HTR-8/SVneo (cell line): ENCODE data around the gene PHACTR3.

ENCODE experiments used
- DNase-seq: peaks from one replicate; pipeline ENCODE4 v3.0.0; 2011; ENCODE audit warnings: low spot score, mixed read lengths; ENCODE audit not compliant: insufficient read length
- FAIRE-seq: peaks from 2 replicates; lab custom pipeline; 2011; peaks lifted over from hg19 to GRCh38; lab: Jason Lieb, UNC

PHACTR3 gene

DNA sequence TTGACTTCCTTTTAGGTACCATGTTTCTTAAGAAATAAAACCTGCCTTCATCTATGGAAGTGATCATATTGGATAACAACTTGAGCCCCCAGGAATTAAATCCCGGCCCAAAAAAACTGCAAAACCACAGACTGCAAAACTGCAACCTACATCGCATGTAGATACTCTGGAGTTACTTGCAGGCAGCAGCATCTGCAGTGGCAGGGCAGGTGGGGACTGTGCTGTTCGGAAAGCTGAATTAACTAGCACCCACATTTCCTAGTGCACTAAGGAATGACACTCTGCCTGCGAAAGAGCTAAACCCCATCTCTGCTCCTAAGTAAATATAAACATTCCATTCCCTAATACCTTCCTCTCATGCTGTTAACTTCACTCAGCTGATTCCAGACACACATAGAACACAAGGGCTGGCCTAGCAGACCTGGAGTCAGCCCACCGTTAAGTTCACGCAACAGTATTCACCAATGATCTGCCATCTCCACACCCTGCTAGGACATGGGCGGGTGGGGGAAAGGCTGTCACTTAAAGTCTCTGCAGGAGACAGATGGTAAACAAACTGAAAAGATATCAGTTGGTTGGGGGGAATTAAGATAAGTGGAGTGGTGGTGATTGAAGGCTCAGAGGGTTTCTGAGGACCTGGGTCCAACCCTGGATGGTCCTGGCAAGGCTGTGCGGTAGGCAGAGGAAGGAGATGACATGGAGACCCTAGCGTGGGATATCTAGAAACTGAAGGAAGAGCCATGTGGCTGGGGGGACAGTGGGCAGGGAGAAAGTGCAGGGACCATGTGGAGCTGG is 200.7 kb downstream of the PHACTR3 start:
- DNase-seq: no peak
- peak; percentile 81 for FAIRE-seq

DNA sequence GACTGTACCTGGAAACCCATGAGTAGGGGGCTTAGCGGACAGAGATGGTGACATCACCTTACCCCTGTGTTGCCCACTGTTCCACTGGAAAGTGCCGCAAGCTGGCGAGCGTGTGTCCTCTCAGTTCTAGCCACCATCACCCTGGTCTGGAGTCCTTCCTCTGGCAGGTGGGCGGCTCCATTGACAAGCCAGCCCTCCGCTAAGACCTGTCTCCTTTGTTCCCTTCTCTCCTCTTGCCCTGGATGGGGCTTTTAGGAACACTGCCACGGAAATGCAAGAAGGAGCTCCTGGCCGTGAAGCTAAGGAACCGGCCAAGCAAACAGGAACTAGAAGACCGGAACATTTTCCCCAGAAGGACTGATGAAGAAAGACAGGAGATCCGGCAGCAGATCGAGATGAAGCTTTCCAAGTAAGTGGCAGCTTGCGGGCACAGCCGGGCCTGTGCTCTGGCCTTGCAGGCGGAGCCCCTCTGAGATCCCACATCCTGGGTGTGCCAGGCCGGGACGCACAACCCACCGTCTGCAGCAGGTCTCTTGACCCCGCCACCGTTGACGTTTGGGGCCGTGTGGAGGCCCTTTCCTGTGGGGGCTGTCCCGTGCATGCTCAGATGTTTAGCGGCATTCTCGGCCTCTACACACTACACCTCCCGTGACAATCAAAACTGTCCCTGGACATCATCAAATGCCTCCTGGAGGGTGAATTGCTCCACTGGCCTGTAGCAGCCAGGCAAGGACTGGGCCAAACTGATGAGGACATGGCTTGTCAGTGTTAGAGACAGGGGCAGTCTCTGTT is 201.6 kb downstream of the PHACTR3 start:
- FAIRE-seq: peak; percentile 70
- no peak for DNase-seq

- peak; percentile 76 for FAIRE-seq
- DNase-seq: no peak
Observed at GRCh38 chr20:59806578-59806975, 202.2 kb downstream of the PHACTR3 start.

DNA sequence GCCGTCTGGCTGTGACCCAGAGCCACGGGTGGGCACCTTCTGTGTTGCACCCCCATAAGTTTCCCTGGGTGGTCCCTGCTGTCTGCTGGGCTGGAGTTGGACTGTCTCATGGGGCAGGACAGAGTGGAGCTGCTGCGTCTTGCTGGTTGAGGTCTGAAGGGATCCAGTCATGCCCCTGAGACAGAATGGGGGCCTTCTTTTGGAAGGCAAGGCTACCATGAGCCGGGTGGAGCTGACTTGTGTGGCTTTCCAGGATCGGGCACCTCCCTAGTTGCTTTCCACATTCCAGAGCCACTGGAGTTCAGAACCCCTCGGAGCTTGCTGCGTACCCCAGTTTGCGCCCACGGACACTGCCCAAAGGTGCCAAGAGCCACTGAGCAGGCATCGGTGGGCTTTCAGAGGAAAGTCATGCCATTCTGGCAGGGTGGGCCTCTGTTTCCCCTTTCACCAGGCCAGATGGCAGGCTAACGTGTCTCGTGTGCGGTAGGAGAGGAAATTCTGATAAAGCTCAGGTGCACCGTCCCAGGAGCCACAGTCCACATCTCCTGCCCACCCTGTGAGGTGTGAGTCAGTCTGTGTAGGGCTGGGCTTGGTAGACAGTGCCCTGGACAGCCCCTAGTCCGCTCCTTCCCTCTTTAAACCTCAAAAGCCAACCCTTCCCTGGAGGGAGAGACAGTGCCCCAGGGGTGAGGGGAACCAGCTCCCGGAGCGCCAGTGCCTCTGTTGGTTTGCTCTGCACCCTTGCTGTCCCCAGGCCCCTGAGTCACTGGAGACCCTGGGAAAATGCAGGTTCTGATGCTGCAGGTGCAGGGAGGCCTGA is 203.8 kb downstream of the PHACTR3 start:
- DNase-seq: no peak
- no peak for FAIRE-seq

DNA sequence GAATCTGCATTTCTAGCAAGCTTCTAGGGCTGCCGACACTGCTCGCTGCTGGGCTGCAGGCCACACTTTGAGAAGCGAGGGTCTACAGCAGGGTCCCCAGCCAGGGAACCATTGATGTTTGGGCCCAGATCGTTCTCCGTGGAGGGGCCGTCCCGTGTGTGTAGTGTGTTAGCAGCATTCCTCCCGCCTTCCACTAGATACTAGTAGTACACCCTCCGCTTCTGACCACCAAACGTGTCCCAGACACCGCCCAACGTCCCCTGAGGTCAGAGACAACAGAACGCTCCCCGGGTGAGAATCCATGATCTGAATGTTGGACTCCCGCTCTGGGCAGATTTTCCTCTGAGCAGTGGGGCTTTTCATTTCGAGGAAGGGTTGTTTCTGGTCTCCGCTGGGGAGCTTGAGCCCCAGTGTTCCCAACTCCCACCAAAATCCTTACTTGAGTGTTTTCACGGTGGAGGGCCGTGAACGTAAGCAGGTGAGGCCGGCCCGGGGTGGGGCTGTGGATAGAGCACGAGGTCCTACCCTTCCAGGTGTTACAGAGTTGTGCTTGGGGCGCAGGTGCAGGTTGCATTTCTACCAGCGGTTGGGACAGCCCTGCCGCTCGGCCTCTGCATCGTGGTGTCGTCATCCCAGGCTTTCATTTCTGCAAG is 204.5 kb downstream of the PHACTR3 start:
- peak; percentile 13 for FAIRE-seq
- no peak for DNase-seq

DNA sequence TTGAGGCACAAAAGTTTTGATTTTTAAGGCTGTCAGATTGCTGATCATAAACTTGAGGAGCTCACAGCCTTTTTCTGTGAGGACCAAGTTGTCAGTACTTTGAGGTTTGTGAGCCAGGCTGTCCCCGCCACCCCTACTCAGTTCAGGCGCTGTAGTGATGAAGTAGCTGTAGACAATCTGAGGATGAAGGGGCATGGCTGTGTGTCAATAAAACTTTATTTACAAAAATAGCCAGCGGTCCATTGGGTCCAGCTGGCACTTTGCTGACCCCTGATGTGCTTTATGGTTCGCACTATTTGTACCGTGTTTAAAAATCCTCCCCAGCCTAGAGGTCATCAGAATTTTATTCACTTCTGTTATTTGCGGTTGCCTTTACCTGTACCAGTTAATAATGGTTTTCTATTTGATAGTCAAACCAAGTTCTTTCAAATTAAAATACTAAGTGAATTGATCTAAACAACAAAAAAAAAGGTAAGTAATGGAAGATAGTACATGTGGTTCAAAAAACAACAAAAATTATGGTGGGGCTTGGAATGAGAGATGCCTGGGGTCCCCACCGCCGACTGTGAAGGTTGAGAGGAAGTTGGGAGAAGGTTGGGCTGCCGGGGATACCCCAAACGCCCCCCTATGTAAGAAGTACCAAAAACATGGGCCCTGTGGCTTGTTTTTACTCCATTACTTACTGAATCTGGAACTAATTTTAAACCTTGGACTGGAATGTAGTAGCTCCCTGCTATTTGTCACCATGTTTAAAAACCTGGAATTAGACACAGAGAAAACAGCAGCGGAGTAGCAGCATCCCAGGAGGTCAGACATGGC is 205.5 kb downstream of the PHACTR3 start:
- FAIRE-seq (no peak), DNase-seq (no peak)

- FAIRE-seq: peak; percentile 72
- DNase-seq: no peak
Observed at GRCh38 chr20:59810449-59811187, 206.3 kb downstream of the PHACTR3 start.

GRCh38 chr20:59811681-59812171 is 207.4 kb downstream of the PHACTR3 start:
- FAIRE-seq (peak; percentile 72), DNase-seq (no peak)

DNA sequence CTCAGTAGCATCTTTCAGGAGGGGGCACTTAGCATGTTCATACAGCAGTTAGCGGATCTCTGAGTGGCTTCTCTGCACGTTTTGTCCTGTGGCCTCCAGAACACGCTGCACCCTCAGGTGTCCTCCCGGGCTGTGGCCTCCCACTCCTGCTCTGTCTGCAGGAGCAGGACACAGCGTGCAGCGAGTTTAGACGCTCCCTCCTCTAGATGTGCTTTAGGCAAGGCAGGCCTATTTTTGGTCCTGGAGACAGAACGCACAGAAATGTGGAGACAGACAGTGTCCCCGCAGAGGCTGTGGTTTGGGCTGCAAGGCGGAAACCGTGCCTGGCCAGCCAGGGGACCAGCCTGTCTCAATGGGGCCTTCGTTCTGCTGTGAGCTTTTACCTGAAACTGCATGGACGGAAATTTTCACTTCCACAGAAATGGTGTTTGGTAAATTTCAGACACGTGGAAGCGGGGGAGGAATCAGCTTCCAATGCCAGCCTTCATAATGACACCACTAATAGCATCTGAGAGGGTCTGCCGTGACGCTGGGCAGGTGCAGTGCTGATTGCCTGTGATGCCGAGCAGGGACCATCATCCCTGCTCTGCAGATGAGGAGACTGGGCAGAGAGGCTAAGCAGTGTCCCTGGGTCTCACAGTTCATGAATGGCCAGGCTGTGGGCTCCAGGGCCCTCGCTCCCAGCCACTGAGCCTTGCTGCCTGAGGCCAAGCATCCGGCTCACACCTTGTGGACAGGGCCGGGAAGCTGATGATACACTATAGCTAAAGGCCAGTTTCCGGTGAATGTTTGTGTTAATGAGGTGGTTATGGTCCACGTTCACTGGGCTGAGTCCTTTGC is 208.2 kb downstream of the PHACTR3 start:
- FAIRE-seq (peak; percentile 68), DNase-seq (no peak)

GRCh38 chr20:59813126-59813947 is 209.0 kb downstream of the PHACTR3 start:
- FAIRE-seq (peak; percentile 77), DNase-seq (no peak)

- DNase-seq: no peak
- peak; percentile 51 for FAIRE-seq
Observed at GRCh38 chr20:59813948-59814839, 209.9 kb downstream of the PHACTR3 start.

DNA sequence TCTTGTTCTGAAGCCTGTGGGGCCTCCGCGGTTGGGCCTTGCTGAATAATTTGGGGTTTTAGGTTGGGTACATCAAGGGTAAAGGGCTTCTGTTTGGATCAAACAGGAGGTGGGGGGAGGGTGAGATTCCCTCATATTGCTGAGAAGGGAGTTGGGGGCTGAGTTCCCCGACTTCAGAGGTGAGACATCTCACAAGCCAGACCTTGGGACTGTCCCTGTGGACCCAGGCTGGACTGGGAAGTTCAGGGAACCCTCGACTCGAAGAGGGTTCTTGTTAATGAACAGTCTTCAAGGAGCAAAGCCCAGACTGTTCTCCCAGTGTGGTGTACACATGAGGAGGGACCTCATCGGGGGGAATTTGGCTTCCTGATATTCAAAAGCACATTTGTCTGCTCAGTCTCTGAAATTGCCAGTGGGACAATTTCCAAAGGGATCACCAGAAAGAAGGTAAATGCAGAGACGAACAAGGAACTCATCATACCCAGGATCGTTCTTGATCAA is 210.6 kb downstream of the PHACTR3 start:
- no peak for FAIRE-seq

GRCh38 chr20:59816146-59816738 is 211.9 kb downstream of the PHACTR3 start:
- DNase-seq (no peak), FAIRE-seq (peak; percentile 57)

More for the DNA sequence above, 210.6 kb downstream of the PHACTR3 start:
- no peak for DNase-seq

- no peak for DNase-seq
- FAIRE-seq: no peak
Observed at GRCh38 chr20:59817406-59817805, 213.1 kb downstream of the PHACTR3 start.
